HG03439 (cell line): ENCODE results near the gene MYH16.
"Not testable (repeated sequence)": the region's sequence is repeated elsewhere in the genome, so short reads cannot be mapped to it uniquely, and the experiment has no call there.

Experiments
- ATAC-seq: cut with Tn5 transposase; IDR thresholded peaks from one replicate; pipeline ENCODE4 v1.9.1; 2021; ENCODE audit warnings: mild to moderate bottlenecking, moderate library complexity; ENCODE audit not compliant: unreplicated experiment

MYH16 gene

DNA sequence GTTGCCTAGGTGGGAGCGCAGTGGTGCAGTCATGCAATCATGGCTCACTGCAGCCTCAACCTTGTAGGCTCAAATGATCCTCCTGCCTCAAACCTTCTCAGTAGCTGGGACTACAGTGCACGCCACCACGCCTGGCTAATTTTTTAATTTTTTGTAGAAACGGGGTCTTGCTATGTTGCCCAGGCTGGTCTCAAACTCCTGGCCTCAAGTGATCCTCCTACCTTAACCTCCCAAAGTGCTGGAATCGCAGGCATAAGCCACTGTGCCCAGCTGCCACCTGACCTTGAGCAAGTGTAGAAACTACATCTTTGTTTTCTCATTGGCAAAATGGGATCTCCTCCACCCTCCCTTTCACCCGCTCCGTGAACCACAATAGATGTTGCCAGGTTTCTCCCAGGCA, 15.0 kb upstream of the MYH16 start:
- no peak for ATAC-seq

DNA sequence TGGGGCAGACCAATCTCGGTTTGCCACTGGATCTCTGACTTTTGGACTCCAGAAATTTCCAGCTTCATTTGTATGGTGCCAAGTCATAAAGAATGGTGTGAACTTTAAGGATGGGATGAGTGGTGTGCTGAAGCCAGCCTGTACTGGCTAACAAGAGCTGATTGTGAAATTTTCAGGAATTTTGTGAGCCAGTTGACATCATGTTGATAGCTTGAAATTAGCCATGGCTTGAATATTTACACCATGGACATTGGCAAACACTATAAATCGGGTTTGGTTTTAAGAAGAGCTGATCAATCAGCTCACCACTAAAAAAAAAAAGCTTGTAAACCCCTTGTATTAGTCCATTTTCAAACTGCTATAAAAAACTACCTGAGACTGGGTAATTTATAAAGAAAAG, 14.1 kb upstream of the MYH16 start:
- ATAC-seq, result no peak

- ATAC-seq, result no peak
Measured at GRCh38 chr7:99260395-99260794, 12.2 kb upstream of the MYH16 start.

GRCh38 chr7:99261646-99262045, 11.0 kb upstream of the MYH16 start:
- ATAC-seq, result no peak

- ATAC-seq, result no peak
Measured at GRCh38 chr7:99265848-99266480, 6.7 kb upstream of the MYH16 start.

DNA sequence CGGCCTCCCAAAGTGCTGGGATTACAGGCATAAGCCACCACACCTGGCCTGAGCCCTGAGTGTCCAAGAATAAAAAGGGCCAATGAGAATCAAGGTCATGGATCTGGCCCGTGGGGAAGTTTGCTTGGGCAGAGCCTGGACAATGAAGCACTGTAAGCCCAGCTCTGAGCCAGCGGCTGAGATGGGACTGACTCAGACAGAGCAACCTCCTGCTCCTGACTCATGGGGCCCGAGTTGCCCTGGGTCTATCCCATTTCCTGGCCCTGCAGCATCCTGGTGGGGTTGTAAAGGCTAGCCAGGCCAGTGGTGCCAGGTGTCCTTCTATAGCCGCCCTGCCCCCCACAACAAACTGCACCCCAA, 5.2 kb upstream of the MYH16 start:
- ATAC-seq, result no peak

- no peak for ATAC-seq
Measured at GRCh38 chr7:99267841-99268576, 4.6 kb upstream of the MYH16 start.

DNA sequence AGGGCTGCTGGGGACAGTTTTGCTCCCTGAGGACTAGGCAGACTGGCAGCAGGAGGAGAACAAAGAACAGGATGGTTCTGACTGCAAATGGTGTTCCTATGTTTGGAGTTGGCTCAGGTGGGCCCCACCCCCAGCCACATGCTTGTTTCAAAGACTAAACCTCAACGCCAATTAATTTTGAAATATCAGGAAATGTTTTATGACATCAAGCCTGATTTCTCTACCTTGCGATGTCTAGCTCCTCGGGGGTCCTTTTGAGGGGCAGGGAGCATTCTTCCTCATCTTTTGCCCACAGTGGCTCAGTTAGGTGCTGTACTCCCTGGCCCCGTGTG, 4.1 kb upstream of the MYH16 start:
- no peak for ATAC-seq

DNA sequence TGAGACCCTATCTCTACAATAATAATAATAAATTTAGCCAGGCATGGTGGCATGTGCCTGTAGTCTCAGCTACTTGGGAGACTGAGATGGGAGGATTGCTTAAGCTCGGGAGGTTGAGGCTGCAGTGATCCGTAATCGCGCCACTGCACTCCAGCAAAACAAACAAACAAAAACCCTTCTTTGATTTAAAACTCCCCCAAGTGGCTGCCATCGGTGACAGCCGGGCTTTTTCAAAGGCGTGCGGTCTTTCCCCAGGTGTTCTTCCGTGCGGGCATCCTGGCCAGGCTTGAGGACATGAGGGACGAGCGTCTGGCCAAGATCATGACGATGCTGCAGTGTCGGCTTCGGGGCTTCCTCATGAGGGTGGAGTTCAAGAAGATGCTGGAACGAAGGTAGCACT, 1.9 kb upstream of the MYH16 start:
- no peak for ATAC-seq

DNA sequence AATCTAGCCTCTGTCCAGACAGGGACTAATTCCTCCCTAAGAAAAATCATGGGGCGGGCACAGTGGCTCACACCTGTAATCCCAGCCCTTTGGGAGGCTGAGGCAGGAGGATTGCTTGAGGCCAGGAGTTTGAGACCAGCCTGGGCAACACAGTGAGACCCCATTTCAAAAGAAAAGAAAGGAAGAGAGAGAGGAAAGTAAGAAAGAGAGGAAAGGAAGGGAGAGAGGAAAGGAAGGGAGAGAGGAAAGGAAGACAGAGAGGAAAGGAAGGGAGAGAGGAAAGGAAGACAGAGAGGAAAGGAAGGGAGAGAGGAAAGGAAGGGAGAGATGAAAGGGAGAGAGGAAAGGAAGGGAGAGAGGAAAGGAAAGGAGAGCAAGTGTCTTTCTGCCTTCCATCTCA, 922 bp downstream of the MYH16 start:
- not testable (repeated sequence) for ATAC-seq

- not testable (repeated sequence) for ATAC-seq
Measured at GRCh38 chr7:99274908-99275307, 2.3 kb downstream of the MYH16 start.

GRCh38 chr7:99275496-99275895, 2.9 kb downstream of the MYH16 start:
- ATAC-seq, result no peak

GRCh38 chr7:99278180-99278579, 5.5 kb downstream of the MYH16 start:
- no peak for ATAC-seq

- ATAC-seq, result not testable (repeated sequence)
Measured at GRCh38 chr7:99284165-99284564, 11.5 kb downstream of the MYH16 start.

- no peak for ATAC-seq
Measured at GRCh38 chr7:99287779-99288534, 15.3 kb downstream of the MYH16 start.

DNA sequence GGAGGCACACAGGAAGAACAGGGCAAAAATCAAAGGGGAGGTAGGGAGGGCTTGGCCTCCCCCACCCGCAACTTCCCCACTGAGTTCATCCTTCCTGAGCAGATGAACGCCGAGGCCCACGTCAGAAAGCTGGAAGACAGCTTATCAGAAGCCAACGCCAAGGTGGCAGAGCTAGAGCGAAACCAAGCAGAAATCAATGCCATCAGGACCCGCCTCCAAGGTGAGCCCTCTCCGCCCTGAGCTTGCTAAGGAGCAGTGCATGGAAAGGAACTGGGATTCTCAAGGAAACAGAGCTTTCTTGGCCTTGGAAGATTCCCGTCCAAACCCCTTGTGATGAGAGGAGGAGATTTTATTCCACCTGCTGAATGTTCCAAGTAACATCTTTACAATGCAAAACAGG, 16.5 kb downstream of the MYH16 start:
- ATAC-seq, result no peak

- ATAC-seq, result not testable (repeated sequence)
Measured at GRCh38 chr7:99290148-99290547, 17.5 kb downstream of the MYH16 start.

DNA sequence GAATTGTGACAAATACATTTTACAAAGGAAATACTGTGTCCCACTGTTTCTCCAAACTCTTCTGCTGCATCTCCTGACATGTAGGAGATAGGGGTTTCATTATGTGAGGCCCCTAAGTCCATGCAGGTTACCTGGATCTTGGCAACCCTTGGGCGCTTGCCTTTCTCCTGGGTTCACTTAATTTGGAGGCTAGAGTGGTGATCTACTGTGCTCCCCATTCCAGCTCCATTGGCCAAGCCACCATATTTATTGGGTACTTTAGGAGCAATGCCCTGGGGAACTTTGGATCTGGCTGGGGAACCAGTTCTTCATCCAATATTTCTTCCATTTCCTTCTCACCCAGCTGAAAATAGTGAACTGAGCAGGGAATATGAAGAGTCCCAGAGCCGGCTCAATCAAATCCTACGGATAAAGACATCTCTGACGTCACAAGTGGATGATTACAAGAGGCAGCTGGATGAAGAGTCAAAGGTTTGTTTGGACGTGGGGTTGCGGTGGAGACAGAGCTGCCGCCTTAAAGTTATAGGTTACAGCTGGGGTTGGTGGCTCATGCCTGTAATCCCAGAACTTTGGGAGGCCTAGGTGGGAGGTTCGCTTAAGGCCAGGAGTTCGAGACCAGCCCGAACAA, 18.5 kb downstream of the MYH16 start:
- no peak for ATAC-seq

GRCh38 chr7:99292127-99292526, 19.5 kb downstream of the MYH16 start:
- no peak for ATAC-seq

- ATAC-seq, result no peak
Measured at GRCh38 chr7:99293167-99293566, 20.5 kb downstream of the MYH16 start.

GRCh38 chr7:99293650-99294049, 21.0 kb downstream of the MYH16 start:
- ATAC-seq, result no peak

GRCh38 chr7:99296471-99296870, 23.8 kb downstream of the MYH16 start:
- no peak for ATAC-seq
